Panc1 (cell line): ENCODE results near the gene NAT10. TPM values are rescaled to one million over a fixed set of nuclear protein-coding genes. Genes with fewer than 3 reads are reported as not detected.

Experiments used
- ATAC-seq: fragments of 200-7000 bp; cut with Tn5 transposase; 2 replicates; pipeline ENCODE4 v1.9.1; 2020; ENCODE audit warnings: mild to moderate bottlenecking, moderate library complexity
- BruUV-seq: library from RNA; stranded (reverse); fragments of 400-500 nt; replicated peaks from 2 replicates; lab custom pipeline; 2021; lab: Mats Ljungman, UMichigan
- CTCF ChIA-PET: fragments of 300-600 bp; sonication (Branson Sonifier 250); formaldehyde crosslinking; loops from one replicate; lab custom pipeline; 2022; ENCODE audit warnings: antibody characterized with exemption; lab: Charles Lee
- POLR2A ChIA-PET: fragments of 300-600 bp; sonication (Branson Sonifier 250); formaldehyde crosslinking; loops from one replicate; lab custom pipeline; 2022; ENCODE audit warnings: antibody characterized with exemption; lab: Charles Lee
- DNase-seq: peaks from one replicate; pipeline ENCODE4 v3.0.0-alpha.2; 2010; ENCODE audit warnings: low read depth, low spot score
- H3K27ac ChIP-seq: 2 replicates; pipeline ENCODE4 v1.5.1; 2011; ENCODE audit warnings: mild to moderate bottlenecking, low read length, inconsistent platforms
- H3K27me3 ChIP-seq: fragments of 200-500 bp; sonication (Bioruptor generic); 2 replicates; pipeline ENCODE4 v1.6.0; 2014; ENCODE audit warnings: low read length, inconsistent platforms; ENCODE audit not compliant: control insufficient read depth, insufficient read depth
- H3K36me3 ChIP-seq: fragments of 200-500 bp; sonication (Bioruptor generic); 2 replicates; pipeline ENCODE4 v1.5.1; 2014; ENCODE audit warnings: inconsistent platforms, mild to moderate bottlenecking, low read length, moderate library complexity; ENCODE audit not compliant: control insufficient read depth, insufficient read depth
- H3K4me1 ChIP-seq: 2 replicates; pipeline ENCODE4 v1.5.1; 2011; ENCODE audit warnings: inconsistent platforms, mild to moderate bottlenecking, low read length, moderate library complexity; ENCODE audit not compliant: control insufficient read depth, insufficient read depth
- H3K4me3 ChIP-seq, 2 experiments: 2 replicates each; pipeline ENCODE4 v1.5.1; 2011 to 2012; ENCODE audit warnings: low read depth in 2 of 2, low read length in 2 of 2, mild to moderate bottlenecking in 2 of 2, inconsistent platforms in 1 of 2, moderate library complexity in 1 of 2
- H3K9me3 ChIP-seq: fragments of 200-500 bp; sonication (Bioruptor generic); 2 replicates; pipeline ENCODE4 v1.5.1; 2014; ENCODE audit warnings: low read depth, mild to moderate bottlenecking, inconsistent platforms, low read length, moderate library complexity; ENCODE audit not compliant: control insufficient read depth, insufficient read depth
- CTCF ChIP-seq: fragments of 450-650 bp; IDR thresholded peaks from 2 replicates; pipeline ENCODE4 v1.5.1; 2017; ENCODE audit warnings: mild to moderate bottlenecking
- POLR2AphosphoS5 ChIP-seq: IDR thresholded peaks from 2 replicates; pipeline ENCODE4 v1.6.1; 2012; ENCODE audit warnings: mild to moderate bottlenecking, low read depth, low read length, moderate library complexity
- REST ChIP-seq, 2 experiments: IDR thresholded peaks; 2 replicates each; pipeline ENCODE4 v1.6.1; 2011 to 2012; ENCODE audit warnings: low read depth in 2 of 2, control low read depth in 1 of 2, low read length in 1 of 2, mild to moderate bottlenecking in 1 of 2, moderate library complexity in 1 of 2; ENCODE audit not compliant: insufficient read depth in 1 of 2
- SIN3A ChIP-seq: IDR thresholded peaks from 2 replicates; pipeline ENCODE4 v1.6.1; 2012; ENCODE audit warnings: low read depth, mild to moderate bottlenecking, low read length, moderate library complexity, borderline replicate concordance; ENCODE audit not compliant: insufficient read depth
- TCF7L2 ChIP-seq: IDR thresholded peaks from 2 replicates; pipeline ENCODE4 v1.6.1; 2011; ENCODE audit warnings: mild to moderate bottlenecking, low read depth, low read length, inconsistent platforms
- in situ Hi-C: cut with HindIII; loops from 2 replicates; pipeline ENCODE4 v1.10.0; 2016; ENCODE audit warnings: low sequenced_read_pairs, low pct_unique_long_range_greater_than_20kb
- intact Hi-C: fragments of 100-400 bp; cut with micrococcal nuclease; formaldehyde crosslinking; loops from one replicate; pipeline ENCODE4 v1.10.0; 2022; ENCODE audit not compliant: unreplicated experiment
- total RNA-seq: library from RNA; stranded (reverse); gene quantifications from one replicate; pipeline ENCODE4 v1.2.1, GENCODE V29; 2021; ENCODE audit not compliant: unreplicated experiment

Gene NAT10
- total RNA-seq, 1 experiment from 2014 or later: 64.9 TPM

- no peak for ATAC-seq
- DNase-seq: no peak
- Histone ChIP-seq H3K36me3 (no peaks in the 10 kb centered on the region), H3K9me3 (no peaks in the 10 kb centered on the region), H3K4me1 (peaks cover 15% of the 10 kb centered on the region), H3K4me3 (no peak overlapping the region), H3K27me3 (no peaks in the 10 kb centered on the region), H3K27ac (no peak overlapping the region)
- intact Hi-C loops: no loop called here
- no peak for TF ChIP-seq TCF7L2
- TF ChIP-seq REST (IDR thresholded peaks at IDR 0.05; ENCODE audit: insufficient read depth in 1 of 2, low read depth in 2 of 2, low read length in 1 of 2): no peak
- TF ChIP-seq POLR2AphosphoS5: no peak
- TF ChIP-seq CTCF: no peak
- no peak for TF ChIP-seq SIN3A
- ChIA-PET POLR2A (no interaction called here), CTCF (interaction anchor here (0.6 kb wide), 1 partner anchor 16 kb away, joined by 11 read pairs; no protein-coding TSS in a partner anchor)
- no TSS peak for BruUV-seq
- in situ Hi-C loops: no loop called here
Observed at GRCh38 chr11:34190192-34191139, 85.0 kb downstream of the NAT10 start.

GRCh38 chr11:34191578-34191977 lies 86.1 kb downstream of the NAT10 start:
- H3K9me3 ChIP-seq: no peaks in the 10 kb centered on the region
- in situ Hi-C loops (no loop called here), intact Hi-C loops (no loop called here)
- H3K36me3 ChIP-seq: no peaks in the 10 kb centered on the region
- H3K27ac ChIP-seq: no peak overlapping the region
- no peak for TF ChIP-seq CTCF
- TF ChIP-seq REST (IDR thresholded peaks at IDR 0.05; ENCODE audit: insufficient read depth in 1 of 2, low read depth in 2 of 2, low read length in 1 of 2): no peak
- TF ChIP-seq SIN3A: no peak
- ATAC-seq: no peak
- H3K27me3 ChIP-seq: no peaks in the 10 kb centered on the region
- POLR2A ChIA-PET: no interaction called here
- peaks cover 15% of the 10 kb centered on the region for H3K4me1 ChIP-seq
- H3K4me3 ChIP-seq: no peak overlapping the region
- no TSS peak for BruUV-seq
- DNase-seq: no peak
- CTCF ChIA-PET: interaction anchor here (0.7 kb wide), 1 partner anchor 17 kb away, joined by 3 read pairs; no protein-coding TSS in a partner anchor
